Measurements from ENCODE around the gene PTS.

Gene PTS

DNA sequence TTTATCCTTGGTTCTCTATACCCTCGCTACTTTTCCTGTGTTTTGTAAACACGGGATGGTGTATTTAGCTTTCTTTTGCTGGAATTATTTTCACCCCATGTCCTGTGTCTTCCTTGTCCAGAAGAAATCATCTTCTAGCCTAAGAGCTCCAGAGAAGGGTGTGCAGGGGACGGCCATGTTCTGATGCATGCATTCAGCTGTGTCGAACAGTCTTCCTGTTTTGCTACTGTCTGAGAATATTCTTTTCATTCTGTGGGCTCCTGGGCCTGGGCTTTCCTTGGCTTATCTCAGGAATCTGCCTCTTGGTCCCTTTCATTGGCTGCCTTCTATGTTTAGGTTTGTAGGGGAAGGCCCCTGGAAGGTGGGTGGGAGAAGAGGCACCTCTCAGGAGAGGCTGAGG is 45.0 kb downstream of the PTS start:
- TF ChIP-seq, protein P1, sequence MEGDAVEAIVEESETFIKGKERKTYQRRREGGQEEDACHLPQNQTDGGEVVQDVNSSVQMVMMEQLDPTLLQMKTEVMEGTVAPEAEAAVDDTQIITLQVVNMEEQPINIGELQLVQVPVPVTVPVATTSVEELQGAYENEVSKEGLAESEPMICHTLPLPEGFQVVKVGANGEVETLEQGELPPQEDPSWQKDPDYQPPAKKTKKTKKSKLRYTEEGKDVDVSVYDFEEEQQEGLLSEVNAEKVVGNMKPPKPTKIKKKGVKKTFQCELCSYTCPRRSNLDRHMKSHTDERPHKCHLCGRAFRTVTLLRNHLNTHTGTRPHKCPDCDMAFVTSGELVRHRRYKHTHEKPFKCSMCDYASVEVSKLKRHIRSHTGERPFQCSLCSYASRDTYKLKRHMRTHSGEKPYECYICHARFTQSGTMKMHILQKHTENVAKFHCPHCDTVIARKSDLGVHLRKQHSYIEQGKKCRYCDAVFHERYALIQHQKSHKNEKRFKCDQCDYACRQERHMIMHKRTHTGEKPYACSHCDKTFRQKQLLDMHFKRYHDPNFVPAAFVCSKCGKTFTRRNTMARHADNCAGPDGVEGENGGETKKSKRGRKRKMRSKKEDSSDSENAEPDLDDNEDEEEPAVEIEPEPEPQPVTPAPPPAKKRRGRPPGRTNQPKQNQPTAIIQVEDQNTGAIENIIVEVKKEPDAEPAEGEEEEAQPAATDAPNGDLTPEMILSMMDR (IDR thresholded peaks at IDR 0.05; ENCODE audit: insufficient read depth, missing control alignments) = no peak
- DNase-seq (ENCODE audit: insufficient read length, low spot score) = no peak

DNA sequence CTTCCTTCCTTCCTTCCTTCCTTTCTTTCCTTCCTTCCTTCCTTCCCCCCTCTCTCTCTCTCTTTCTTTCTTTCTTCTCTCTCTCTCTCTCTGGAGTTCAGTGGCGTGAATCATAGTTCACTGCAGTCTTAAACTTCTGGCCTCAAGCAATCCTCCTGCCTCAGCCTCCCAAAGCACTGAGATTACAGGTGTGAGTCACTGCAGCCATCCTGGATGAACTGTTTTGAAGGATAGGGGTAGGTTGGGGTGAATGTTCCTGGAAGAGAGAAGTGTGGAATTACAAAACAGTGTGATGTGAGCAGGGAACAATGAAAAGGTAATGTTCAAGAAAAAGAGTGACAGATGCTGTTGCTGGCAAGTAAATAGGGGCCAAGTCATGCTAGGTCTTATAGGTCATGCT is 46.8 kb downstream of the PTS start:
- TF ChIP-seq, protein P1 (IDR thresholded peaks at IDR 0.05; ENCODE audit: insufficient read depth, missing control alignments) = no peak
- no peak for DNase-seq (ENCODE audit: insufficient read length, low spot score)
- FAIRE-seq = no peak

More for the DNA sequence above, 45.0 kb downstream of the PTS start:
- FAIRE-seq = no peak

DNA sequence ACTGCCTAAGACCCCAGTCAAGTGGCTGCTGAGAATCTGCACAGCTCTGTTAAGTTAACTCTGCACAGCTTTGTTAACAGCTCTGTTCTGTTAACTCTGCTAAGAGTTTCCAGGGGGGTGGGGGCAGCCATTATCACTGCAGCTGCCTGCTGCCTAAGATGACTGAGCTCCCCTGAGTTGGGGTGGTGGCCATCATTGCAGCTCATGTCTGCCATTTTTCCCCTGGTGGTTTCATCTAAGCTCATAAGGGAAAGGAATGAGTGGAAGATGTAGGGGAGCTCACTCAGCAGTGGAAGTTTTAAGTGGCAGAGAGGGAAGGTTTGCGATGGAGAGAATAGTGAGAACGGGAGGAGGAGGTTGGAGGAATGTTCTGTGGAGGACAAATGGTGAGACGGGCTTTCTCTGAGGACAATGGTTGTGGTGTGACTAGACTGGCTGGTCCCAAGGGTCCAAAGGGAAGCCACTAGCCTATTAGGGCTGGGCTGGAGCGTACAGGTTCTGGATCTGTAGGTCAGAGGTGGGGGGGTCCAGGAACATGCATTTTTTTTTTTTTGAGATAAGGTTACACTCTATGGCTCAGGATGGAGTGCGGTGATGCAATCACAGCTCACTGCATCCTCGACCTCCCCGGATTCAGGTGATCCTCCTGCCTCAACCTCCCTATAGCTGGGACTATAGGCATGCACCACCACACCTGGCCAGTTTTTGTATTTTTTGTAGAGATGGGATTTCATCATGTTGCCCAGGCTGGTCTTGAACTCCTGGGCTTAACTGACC is 48.0 kb downstream of the PTS start:
- no peak for FAIRE-seq
- TF ChIP-seq, protein P1 (IDR thresholded peaks at IDR 0.05; ENCODE audit: insufficient read depth, missing control alignments) = no peak
- DNase-seq (ENCODE audit: insufficient read length, low spot score) = no peak

DNA sequence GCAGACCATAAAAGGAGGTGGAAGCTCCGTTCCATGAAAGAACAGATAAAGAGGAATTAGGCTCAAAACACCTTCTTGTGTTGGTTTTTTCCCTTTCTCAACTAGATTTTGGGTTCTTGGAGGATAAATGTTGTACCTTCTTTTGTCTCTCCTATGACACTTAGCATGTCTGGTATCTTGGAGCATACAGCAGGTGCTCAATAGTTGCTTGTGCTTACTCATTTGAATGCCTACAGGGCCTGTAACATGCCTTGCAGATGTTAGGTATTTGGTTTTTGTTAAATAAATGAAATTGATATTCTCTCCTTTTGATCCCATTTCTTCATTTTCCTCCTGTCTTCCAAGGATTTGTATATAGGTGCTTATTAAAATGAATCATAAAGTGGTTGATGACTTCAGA is 50.8 kb downstream of the PTS start:
- no peak for FAIRE-seq
- TF ChIP-seq, protein P1 (IDR thresholded peaks at IDR 0.05; ENCODE audit: insufficient read depth, missing control alignments) = no peak
- DNase-seq (ENCODE audit: insufficient read length, low spot score) = no peak

DNA sequence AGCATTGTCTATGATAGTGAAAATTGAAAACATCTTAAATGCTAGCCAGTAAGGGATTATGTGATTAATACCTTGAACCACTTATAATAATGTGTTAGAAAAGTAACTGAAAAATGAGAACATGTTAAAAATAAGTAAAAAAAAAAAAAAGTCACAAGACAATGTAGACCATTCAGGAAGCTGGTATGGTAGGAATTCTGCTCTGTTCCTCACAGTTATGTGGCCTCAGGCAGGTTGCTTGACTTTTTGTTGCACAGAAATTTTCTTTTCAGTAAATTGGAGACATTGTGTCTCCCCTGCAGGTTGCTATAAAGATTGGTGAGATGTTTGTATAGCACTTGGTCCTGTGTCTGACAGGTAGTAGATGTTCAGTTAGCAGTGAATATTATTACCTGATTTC is 51.7 kb downstream of the PTS start:
- DNase-seq (ENCODE audit: insufficient read length, low spot score) (no peak), FAIRE-seq (no peak)
- TF ChIP-seq, protein P1 (IDR thresholded peaks at IDR 0.05; ENCODE audit: insufficient read depth, missing control alignments) = no peak

DNA sequence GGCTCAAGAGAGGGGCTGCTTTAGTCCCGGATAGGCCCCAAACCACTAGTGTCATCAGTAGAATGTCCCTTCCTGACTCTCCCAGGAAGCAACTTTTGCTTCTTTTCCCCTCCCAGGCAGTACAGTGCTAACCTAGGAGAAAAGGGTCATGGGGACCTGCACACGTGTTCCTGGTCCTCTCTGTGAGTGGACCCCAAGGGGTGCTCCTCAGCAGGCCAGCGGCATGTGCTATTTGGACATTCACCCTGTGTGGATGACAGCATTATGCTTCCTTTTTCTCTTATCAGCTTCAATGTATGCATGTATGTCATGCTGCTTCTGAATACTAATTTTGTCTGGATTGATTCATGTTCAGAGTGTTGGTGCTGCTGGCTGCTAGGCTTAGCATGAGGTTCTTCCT is 52.6 kb downstream of the PTS start:
- no peak for FAIRE-seq

DNA sequence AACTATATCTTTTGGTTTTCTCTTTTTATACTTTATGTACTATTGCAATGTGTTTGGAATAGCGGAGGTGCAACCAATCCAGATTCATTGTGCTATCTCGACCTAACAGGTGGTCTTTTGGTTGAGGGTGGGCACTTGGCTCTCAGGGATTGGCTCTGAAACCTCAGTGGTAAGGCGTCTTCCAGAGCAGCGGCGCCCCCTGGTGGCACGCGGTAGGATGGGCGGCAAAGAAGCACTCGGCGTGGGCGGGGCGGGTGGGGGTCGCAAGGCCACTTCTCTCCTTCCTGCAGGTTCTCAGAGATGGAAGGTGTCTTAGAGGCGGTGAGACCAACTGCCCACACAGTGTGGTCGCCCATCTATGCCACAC is 53.7 kb downstream of the PTS start:
- DNase-seq (ENCODE audit: insufficient read length, low spot score) (peak; percentile 64), FAIRE-seq (no peak)
- TF ChIP-seq, protein P1 (IDR thresholded peaks at IDR 0.05; ENCODE audit: insufficient read depth, missing control alignments) = peak; percentile 67

More for the DNA sequence above, 52.6 kb downstream of the PTS start:
- TF ChIP-seq, protein P1 (IDR thresholded peaks at IDR 0.05; ENCODE audit: insufficient read depth, missing control alignments) = no peak
- no peak for DNase-seq (ENCODE audit: insufficient read length, low spot score)

Data from D721Med (cell line).